SU-DHL-6 (cell line): ENCODE measurements around the gene SKIDA1.
A peak's percentile ranks its signal among the peaks of the same experiment; 100 is the strongest.

Experiments
- H2AFZ ChIP-seq: fragments of 200-600 bp; sonication (generic); 2 replicates; pipeline ENCODE4 v1.6.1; 2014; ENCODE audit warnings: low read depth, mild to moderate bottlenecking, moderate library complexity, mixed read lengths, antibody characterized with exemption, low read length; ENCODE audit not compliant: severe bottlenecking
- H3F3A ChIP-seq: fragments of 200-600 bp; shearing (Covaris generic); 2 replicates; pipeline ENCODE4 v1.6.0; 2016; ENCODE audit warnings: antibody characterized with exemption, mild to moderate bottlenecking; ENCODE audit not compliant: insufficient read depth
- H3K27ac ChIP-seq: fragments of 200-600 bp; sonication (generic); 2 replicates; pipeline ENCODE4 v1.5.1; 2016; ENCODE audit warnings: low read depth, mild to moderate bottlenecking, low read length, moderate library complexity, mixed read lengths
- H3K27me3 ChIP-seq: fragments of 200-600 bp; sonication (generic), shearing (Covaris generic); 2 replicates; pipeline ENCODE4 v1.6.0; 2014; ENCODE audit warnings: mild to moderate bottlenecking, low read length
- H3K36me3 ChIP-seq: fragments of 200-600 bp; sonication (generic); 2 replicates; pipeline ENCODE4 v1.6.1; 2014; ENCODE audit warnings: mild to moderate bottlenecking, low read length, mixed read lengths
- H3K4me2 ChIP-seq: fragments of 300-600, 200-600 bp; shearing (Covaris generic), sonication (generic); 2 replicates; pipeline ENCODE4 v1.6.0; 2014; ENCODE audit warnings: low read length, low read depth, mild to moderate bottlenecking; ENCODE audit not compliant: poor library complexity, severe bottlenecking
- H3K4me3 ChIP-seq: fragments of 200-600 bp; sonication (generic); 2 replicates; pipeline ENCODE4 v1.5.1; 2014; ENCODE audit warnings: antibody characterized with exemption, low read length, mild to moderate bottlenecking, mixed read lengths; ENCODE audit not compliant: insufficient read depth, poor library complexity, severe bottlenecking
- H3K79me2 ChIP-seq: fragments of 200-600 bp; sonication (generic); 2 replicates; pipeline ENCODE4 v1.6.1; 2014; ENCODE audit warnings: mild to moderate bottlenecking, low read length, moderate library complexity; ENCODE audit not compliant: insufficient read depth
- H3K9ac ChIP-seq: fragments of 200-600 bp; sonication (generic); 2 replicates; pipeline ENCODE4 v1.7.0; 2014; ENCODE audit warnings: mild to moderate bottlenecking, low read length
- H3K9me2 ChIP-seq: fragments of 200-600 bp; sonication (generic); replicated peaks from 2 replicates; pipeline ENCODE4 v1.6.1; 2014; ENCODE audit warnings: low read length; ENCODE audit not compliant: insufficient read depth
- H3K9me3 ChIP-seq: fragments of 200-600 bp; sonication (generic); 2 replicates; pipeline ENCODE4 v1.6.1; 2014; ENCODE audit warnings: low read length, mixed read lengths; ENCODE audit not compliant: insufficient read depth
- H4K20me1 ChIP-seq: fragments of 200-600 bp; sonication (generic); 2 replicates; pipeline ENCODE4 v1.6.1; 2014; ENCODE audit warnings: low read depth, mild to moderate bottlenecking, antibody characterized with exemption, low read length, moderate library complexity, mixed read lengths
- EZH2phosphoT487 ChIP-seq: fragments of 200-600 bp; sonication (generic), shearing (Covaris generic); conservative IDR thresholded peaks from 2 replicates; pipeline ENCODE4 v1.6.1; 2018; ENCODE audit warnings: mild to moderate bottlenecking, antibody characterized with exemption, low read length, moderate library complexity, mixed read lengths
- TF ChIP-seq, protein P1 (sequence below): fragments of 200-600 bp; sonication (generic); IDR thresholded peaks from one replicate; pipeline ENCODE4 v1.5.1; 2017; ENCODE audit warnings: antibody characterized with exemption, mild to moderate bottlenecking, low read length, moderate library complexity; ENCODE audit not compliant: insufficient read depth, poor library complexity, severe bottlenecking

The SKIDA1 gene

DNA sequence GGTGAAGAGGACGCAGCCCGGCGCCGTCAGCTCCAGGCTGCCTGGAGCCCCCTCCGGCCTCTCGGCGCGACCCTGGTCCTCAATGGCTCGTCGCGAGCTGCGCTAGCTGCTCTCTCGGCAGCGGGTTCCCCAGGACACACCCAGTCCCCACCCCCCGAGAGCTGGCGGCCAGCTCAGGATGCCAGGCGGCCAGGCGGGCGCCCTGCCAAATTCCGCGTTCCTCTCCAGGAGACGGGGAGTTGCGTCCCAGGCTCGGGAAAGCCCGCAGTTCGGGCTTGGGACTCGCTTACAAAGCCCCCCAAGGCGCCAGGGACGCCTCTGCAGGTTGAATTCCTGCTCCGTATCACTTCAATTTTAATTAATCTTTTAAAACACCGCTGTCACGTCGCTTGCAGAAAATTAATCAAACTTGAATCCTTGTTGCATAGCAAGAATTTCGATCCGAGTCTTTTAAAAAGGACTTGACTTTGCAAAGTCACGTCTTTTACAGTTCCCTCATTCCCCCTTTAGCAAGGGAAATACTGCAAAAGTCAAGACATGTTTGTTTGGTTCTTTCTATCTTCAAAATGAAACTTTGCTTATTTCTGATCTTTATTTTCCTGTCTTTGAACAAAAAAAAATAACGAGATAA, 28.2 kb downstream of the SKIDA1 start:
- Histone ChIP-seq H3K4me3 (peak overlapping the region; percentile 57), H3K9me3 (no peaks in the 10 kb centered on the region), H3K27ac (no peak overlapping the region), H3K9me2 (no peaks in the 10 kb centered on the region), H3K79me2 (no peaks in the 10 kb centered on the region), H4K20me1 (no peaks in the 10 kb centered on the region), H2AFZ (peak overlapping the region; percentile 99), H3K36me3 (no peaks in the 10 kb centered on the region), H3K4me2 (peak overlapping the region; percentile 63), H3F3A (no peaks in the 10 kb centered on the region), H3K27me3 (no peaks in the 10 kb centered on the region), H3K9ac (peak overlapping the region; percentile 61)
- TF ChIP-seq EZH2phosphoT487 = no peak
- TF ChIP-seq, protein P1, sequence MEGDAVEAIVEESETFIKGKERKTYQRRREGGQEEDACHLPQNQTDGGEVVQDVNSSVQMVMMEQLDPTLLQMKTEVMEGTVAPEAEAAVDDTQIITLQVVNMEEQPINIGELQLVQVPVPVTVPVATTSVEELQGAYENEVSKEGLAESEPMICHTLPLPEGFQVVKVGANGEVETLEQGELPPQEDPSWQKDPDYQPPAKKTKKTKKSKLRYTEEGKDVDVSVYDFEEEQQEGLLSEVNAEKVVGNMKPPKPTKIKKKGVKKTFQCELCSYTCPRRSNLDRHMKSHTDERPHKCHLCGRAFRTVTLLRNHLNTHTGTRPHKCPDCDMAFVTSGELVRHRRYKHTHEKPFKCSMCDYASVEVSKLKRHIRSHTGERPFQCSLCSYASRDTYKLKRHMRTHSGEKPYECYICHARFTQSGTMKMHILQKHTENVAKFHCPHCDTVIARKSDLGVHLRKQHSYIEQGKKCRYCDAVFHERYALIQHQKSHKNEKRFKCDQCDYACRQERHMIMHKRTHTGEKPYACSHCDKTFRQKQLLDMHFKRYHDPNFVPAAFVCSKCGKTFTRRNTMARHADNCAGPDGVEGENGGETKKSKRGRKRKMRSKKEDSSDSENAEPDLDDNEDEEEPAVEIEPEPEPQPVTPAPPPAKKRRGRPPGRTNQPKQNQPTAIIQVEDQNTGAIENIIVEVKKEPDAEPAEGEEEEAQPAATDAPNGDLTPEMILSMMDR = no peak

DNA sequence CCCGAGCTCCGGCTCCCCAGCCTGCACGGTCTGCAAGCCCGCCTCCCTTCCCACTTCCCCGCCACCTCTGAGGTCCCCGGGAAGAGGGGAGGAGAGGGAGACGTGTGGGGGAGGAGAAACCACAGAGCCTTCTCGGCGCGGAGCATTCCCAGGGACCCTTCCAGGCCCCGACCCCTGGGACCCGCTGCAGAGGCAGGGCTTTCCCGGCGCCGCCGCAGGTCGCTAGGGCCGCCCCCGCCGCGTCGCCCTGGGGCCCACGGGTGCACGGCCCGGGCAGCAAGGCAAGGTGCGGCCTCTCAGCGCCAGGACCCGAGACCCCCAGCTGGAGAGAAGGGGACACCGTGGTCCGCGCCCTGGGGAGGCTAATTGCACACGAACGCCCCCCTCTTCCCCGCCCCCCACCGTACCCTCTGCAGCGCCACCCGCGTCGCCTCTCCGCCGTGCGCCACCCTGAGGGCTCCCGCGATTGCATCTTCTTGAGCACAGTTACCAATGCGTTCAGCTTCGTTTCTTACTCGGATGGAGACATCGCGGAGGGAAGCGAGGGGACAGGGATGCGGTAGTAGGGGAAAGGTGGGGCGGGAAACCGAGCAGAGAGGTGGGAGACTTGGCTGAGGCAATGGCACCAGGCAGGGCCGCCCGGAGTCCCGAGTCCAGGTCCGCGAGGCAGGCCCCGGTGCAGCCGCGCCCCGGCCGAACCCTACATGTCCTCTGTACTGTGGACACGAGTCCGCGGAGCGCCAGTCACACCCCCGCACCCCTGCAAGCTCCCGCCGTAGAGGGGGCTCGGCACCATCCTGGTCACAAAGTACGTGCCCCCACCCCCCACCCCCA, 28.9 kb downstream of the SKIDA1 start:
- Histone ChIP-seq H3K27me3 (no peaks in the 10 kb centered on the region), H3K9ac (peak overlapping the region; percentile 61), H3K9me3 (no peaks in the 10 kb centered on the region), H3K36me3 (no peaks in the 10 kb centered on the region), H3K27ac (no peak overlapping the region), H3F3A (no peaks in the 10 kb centered on the region), H4K20me1 (no peaks in the 10 kb centered on the region), H2AFZ (peak overlapping the region; percentile 99), H3K79me2 (no peaks in the 10 kb centered on the region), H3K4me2 (peak overlapping the region; percentile 63), H3K9me2 (no peaks in the 10 kb centered on the region), H3K4me3 (peak overlapping the region; percentile 57)
- TF ChIP-seq EZH2phosphoT487 = no peak
- TF ChIP-seq, protein P1 = peak; percentile 78

DNA sequence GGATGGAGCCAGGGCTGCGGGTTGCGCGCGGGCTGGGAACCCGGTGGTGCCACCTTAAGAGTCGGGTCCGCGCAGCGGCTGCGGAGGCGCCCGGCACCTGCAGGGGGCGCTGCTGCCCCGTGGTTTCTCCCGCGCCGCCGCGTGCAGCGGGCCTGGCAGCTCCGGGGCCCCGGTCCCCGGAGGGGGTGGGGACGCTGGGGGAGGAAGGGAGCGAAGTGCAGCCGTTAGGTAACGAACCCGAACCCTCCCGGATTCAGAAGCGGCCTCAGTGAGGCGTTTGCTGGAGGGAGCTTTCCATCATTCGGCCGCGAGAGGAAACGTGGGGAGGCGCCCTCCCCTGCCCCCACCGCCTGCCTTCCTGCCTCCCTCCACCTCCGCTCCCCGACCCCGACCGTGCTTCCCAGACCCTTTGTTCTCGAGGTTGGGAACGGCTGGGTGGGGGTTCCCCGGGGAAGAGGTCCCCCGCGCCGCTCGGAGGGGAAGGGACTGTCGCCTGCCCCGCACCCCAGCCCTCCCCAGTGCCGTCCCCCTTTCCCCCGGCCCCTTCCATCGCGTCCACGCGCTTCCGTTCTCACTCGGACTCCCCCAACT, 29.6 kb downstream of the SKIDA1 start:
- H3K9me3 ChIP-seq = no peaks in the 10 kb centered on the region
- H4K20me1 ChIP-seq = no peaks in the 10 kb centered on the region
- H3K27ac ChIP-seq = peak overlapping the region; percentile 1; the same call in 1 of the 2 replicates
- H3K36me3 ChIP-seq = no peaks in the 10 kb centered on the region
- no peaks in the 10 kb centered on the region for H3K27me3 ChIP-seq
- H2AFZ ChIP-seq = peak overlapping the region; percentile 99
- no peaks in the 10 kb centered on the region for H3F3A ChIP-seq
- H3K79me2 ChIP-seq = no peaks in the 10 kb centered on the region
- H3K9me2 ChIP-seq = no peaks in the 10 kb centered on the region
- peak overlapping the region; percentile 61 for H3K9ac ChIP-seq
- H3K4me2 ChIP-seq = peak overlapping the region; percentile 63
- peak overlapping the region; percentile 57 for H3K4me3 ChIP-seq
- TF ChIP-seq, protein P1 = peak; percentile 84
- TF ChIP-seq EZH2phosphoT487 = no peak
